K562 (cell line): Measurements from ENCODE around the gene MYRFL. TPM values are rescaled to one million over a fixed set of nuclear protein-coding genes. Genes with fewer than 3 reads are reported as not detected.

ENCODE experiments used
- ATAC-seq: fragments of 200-7000 bp; cut with Tn5 transposase; 3 replicates; pipeline ENCODE4 v1.9.1; 2020; ENCODE audit warnings: moderate library complexity
- BruUV-seq: library from RNA; stranded (reverse); fragments of 400-500 nt; replicated peaks from 2 replicates; lab custom pipeline; 2021; lab: Mats Ljungman, UMichigan
- CTCF ChIA-PET: fragments of 300-600 bp; formaldehyde crosslinking; extraction: SDS; loops from one replicate; lab custom pipeline; 2021; ENCODE audit warnings: low intra/inter-chr PET ratio; lab: Yijun Ruan, JAX
- POLR2A ChIA-PET: fragments of 300-600, 350-650 bp; sonication (Branson Sonifier 250); formaldehyde crosslinking; extraction: SDS; loops from one replicate; lab custom pipeline; 2021; ENCODE audit warnings: antibody characterized with exemption, inconsistent platforms; lab: Yijun Ruan, JAX
- DNase-seq, 4 experiments: peaks; one replicate each; pipeline versions ENCODE4 v3.0.0 to v3.0.0-alpha.2; 2011 to 2018; ENCODE audit warnings: low spot score in 3 of 4, mixed read lengths in 3 of 4; ENCODE audit errors: extremely low read depth in 1 of 4
- FAIRE-seq: peaks from 2 replicates; lab custom pipeline; 2011; peaks lifted over from hg19 to GRCh38; lab: Jason Lieb, UNC
- H2AFZ ChIP-seq: 2 replicates; pipeline ENCODE4 v1.6.0; 2011; ENCODE audit warnings: low read depth, low read length, control low read depth, inconsistent platforms
- H3K27ac ChIP-seq: fragments of 200-600 bp; 3 replicates; pipeline ENCODE4 v1.8.0; 2011; ENCODE audit warnings: low read depth, mild to moderate bottlenecking, control low read depth, inconsistent platforms, low read length, moderate library complexity, mixed read lengths; ENCODE audit errors: extremely low read depth
- H3K27me3 ChIP-seq, 2 experiments: fragments of 300-600 bp in 1 of 2; 2 replicates in 1 of 2; 3 replicates in 1 of 2; pipeline versions ENCODE4 v1.6.0 to v1.8.0; 2011; ENCODE audit warnings: inconsistent platforms in 2 of 2, low read length in 2 of 2, mild to moderate bottlenecking in 1 of 2, mixed read lengths in 1 of 2, moderate library complexity in 1 of 2; ENCODE audit not compliant: control insufficient read depth in 2 of 2, insufficient read depth in 2 of 2
- H3K36me3 ChIP-seq: fragments of 300-600 bp; 3 replicates; pipeline ENCODE4 v1.8.0; 2011; ENCODE audit warnings: mild to moderate bottlenecking, low read length, inconsistent platforms; ENCODE audit not compliant: control insufficient read depth, insufficient read depth
- H3K4me1 ChIP-seq, 2 experiments: fragments of 200-600 bp in 1 of 2; replicated peaks in 1 of 2; 2 replicates in 1 of 2; 3 replicates in 1 of 2; pipeline versions ENCODE4 v1.5.1 to v1.8.0; 2011; ENCODE audit warnings: inconsistent platforms in 2 of 2, low read length in 2 of 2, mild to moderate bottlenecking in 1 of 2, mixed read lengths in 1 of 2, moderate library complexity in 1 of 2; ENCODE audit not compliant: control insufficient read depth in 2 of 2, insufficient read depth in 2 of 2
- H3K4me2 ChIP-seq: 2 replicates; pipeline ENCODE4 v1.6.1; 2011; ENCODE audit warnings: low read length, control low read depth, inconsistent platforms, mixed read lengths; ENCODE audit not compliant: insufficient read depth
- H3K4me3 ChIP-seq: fragments of 200-600 bp; sonication (generic), shearing (Covaris generic); 2 replicates; pipeline ENCODE4 v1.5.1; 2016; ENCODE audit warnings: control low read depth, inconsistent platforms
- H3K79me2 ChIP-seq: fragments of 200-600 bp; 3 replicates; pipeline ENCODE4 v1.8.0; 2011; ENCODE audit warnings: low read length, inconsistent platforms; ENCODE audit not compliant: control insufficient read depth, insufficient read depth
- H3K9ac ChIP-seq, 2 experiments: 2 replicates each; pipeline versions ENCODE4 v1.6.0 to v1.6.1; 2011; ENCODE audit warnings: low read depth in 2 of 2, low read length in 2 of 2, control low read depth in 1 of 2, inconsistent platforms in 1 of 2, mild to moderate bottlenecking in 1 of 2, mixed read lengths in 1 of 2; ENCODE audit not compliant: insufficient read depth in 1 of 2
- H3K9me1 ChIP-seq: one replicate; pipeline ENCODE4 v1.6.0; 2011; ENCODE audit warnings: inconsistent platforms, mild to moderate bottlenecking, low read length, moderate library complexity; ENCODE audit not compliant: control insufficient read depth, insufficient read depth
- H3K9me3 ChIP-seq: replicated peaks from 2 replicates; pipeline ENCODE4 v1.5.1; 2011; ENCODE audit warnings: low read depth, low read length, inconsistent platforms; ENCODE audit not compliant: control insufficient read depth, insufficient read depth
- H4K20me1 ChIP-seq: replicated peaks from 2 replicates; pipeline ENCODE4 v1.6.1; 2011; ENCODE audit warnings: low read length, inconsistent platforms, mixed read lengths; ENCODE audit not compliant: control insufficient read depth, insufficient read depth
- GABPB2 ChIP-seq: fragments of 250-450 bp; sonication (Bioruptor Pico); conservative IDR thresholded peaks from 2 replicates; pipeline ENCODE4 v1.5.1; 2021; ENCODE audit warnings: mild to moderate bottlenecking
- GMEB1 ChIP-seq: fragments of 250-450 bp; sonication (Bioruptor Pico); IDR thresholded peaks from 2 replicates; pipeline ENCODE4 v1.4.0; 2020; ENCODE audit warnings: mild to moderate bottlenecking
- KDM4B ChIP-seq, 2 experiments: fragments of 450-650 bp in 1 of 2; sonication (generic) in 1 of 2; IDR thresholded peaks; 2 replicates each; pipeline ENCODE4 v1.6.1; 2016 to 2017; ENCODE audit warnings: borderline replicate concordance in 2 of 2, antibody characterized with exemption in 1 of 2, low read depth in 1 of 2, mild to moderate bottlenecking in 1 of 2
- MAX ChIP-seq: sonication (generic); formaldehyde crosslinking; IDR thresholded peaks from 2 replicates; pipeline ENCODE4 v1.9.0; 2022; ENCODE audit warnings: mild to moderate bottlenecking, missing genetic modification reagents
- MTA2 ChIP-seq: fragments of 450-650 bp; IDR thresholded peaks from 2 replicates; pipeline ENCODE4 v1.6.1; 2016; ENCODE audit warnings: low read depth
- MYC ChIP-seq, 2 experiments: fragments of 250-450 bp in 1 of 2; sonication (Bioruptor Pico) in 1 of 2; IDR thresholded peaks; 2 replicates each; pipeline versions ENCODE4 v1.5.1 to v1.6.1; 2012 to 2021; ENCODE audit warnings: low read depth in 2 of 2, borderline replicate concordance in 1 of 2, improper control_type of control experiment in 1 of 2, low read length in 1 of 2, mild to moderate bottlenecking in 1 of 2, moderate library complexity in 1 of 2
- MYNN ChIP-seq, 2 experiments: sonication (generic); formaldehyde crosslinking in 1 of 2; IDR thresholded peaks; 2 replicates each; pipeline versions ENCODE4 v1.5.0 to v1.6.1; 2016 to 2020; ENCODE audit warnings: antibody characterized with exemption in 1 of 2, missing genetic modification reagents in 1 of 2
- TFE3 ChIP-seq: fragments of 450-650 bp; formaldehyde crosslinking; IDR thresholded peaks from 2 replicates; pipeline ENCODE4 v1.4.0; 2020; ENCODE audit warnings: mild to moderate bottlenecking, mixed read lengths
- ZBTB9 ChIP-seq: fragments of 450-650 bp; formaldehyde crosslinking; IDR thresholded peaks from 2 replicates; pipeline ENCODE4 v1.4.0; 2020; ENCODE audit warnings: mild to moderate bottlenecking, moderate library complexity
- ZNF175 ChIP-seq: fragments of 200-800 bp; sonication (Bioruptor generic); IDR thresholded peaks from 2 replicates; pipeline ENCODE4 v1.6.1; 2016; ENCODE audit warnings: low read depth, mild to moderate bottlenecking, missing genetic modification characterization, missing compliant biosample characterization
- ZNF780A ChIP-seq: fragments of 250-450 bp; sonication (Bioruptor Pico); IDR thresholded peaks from 2 replicates; pipeline ENCODE4 v1.5.0; 2021; ENCODE audit warnings: mild to moderate bottlenecking
- WGBS: fragments of 100-300 bp; shearing (Covaris generic); methylation state at CpG from one replicate; pipeline ENCODE4 v1.1.6; 2016; ENCODE audit warnings: low coverage, mixed read lengths; ENCODE audit not compliant: insufficient coverage; ENCODE audit errors: missing lambda C conversion rate; 5-methylcytosine and 5-hydroxymethylcytosine counted together
- in situ Hi-C: fragments of 300-500 bp; cut with MboI; formaldehyde crosslinking; loops from 4 replicates; pipeline ENCODE4 v1.15.0; 2018; ENCODE audit warnings: inconsistent platforms, mixed read lengths
- intact Hi-C: fragments of 100-400 bp; cut with micrococcal nuclease; formaldehyde crosslinking; loops from 2 replicates; pipeline ENCODE4 v1.14.2; 2022
- polyA plus RNA-seq, 8 experiments: library from polyadenylated mRNA; depleted of rRNA in 4 of 8; stranded (reverse) in 5 of 8; unstranded in 3 of 8; fragments of >200 nt; fragmentation: Nextera tagmentation in 2 of 8; fragmentation: Illumina TruSeq in 1 of 8; extraction: Ambion mirVana in 2 of 8; extraction: Trizol in 1 of 8; gene quantifications; 2 replicates each; pipeline versions ENCODE4 v1.2.1 to v1.2.3, GENCODE V29; 2011 to 2014; ENCODE audit warnings: inconsistent platforms in 1 of 8, missing spikeins in 1 of 8
- total RNA-seq, 7 experiments: library from RNA; depleted of rRNA in 6 of 7; stranded (reverse); fragments of >200 nt in 6 of 7; fragmentation: Illumina TruSeq in 2 of 7; extraction: Trizol in 2 of 7; gene quantifications; 2 replicates each; pipeline versions ENCODE4 v1.2.1 to v1.2.3, GENCODE V29; 2011 to 2021; ENCODE audit warnings: low replicate concordance in 1 of 7

Gene MYRFL
- total and polyA plus RNA-seq, 9 of the 15 experiments (the other 6 are each of a cell fraction or from before 2014, with no cell fraction given): not detected

GRCh38 chr12:69833696-69834095, 8.7 kb downstream of the MYRFL start (continued):
- TF ChIP-seq MYC (IDR thresholded peaks at IDR 0.05; ENCODE audit: low read depth, low read length) (no peak), MYC (CRISPR knock-in tag; IDR thresholded peaks at IDR 0.05; ENCODE audit: borderline replicate concordance, low read depth) (no peak), MTA2 (no peak), KDM4B (IDR thresholded peaks at IDR 0.05; ENCODE audit: borderline replicate concordance in 2 of 2, low read depth in 1 of 2) (no peak), GMEB1 (no peak), ZBTB9 (CRISPR knock-in tag) (no peak), MAX (CRISPR knock-in tag) (no peak)

GRCh38 chr12:69834147-69834546, 9.1 kb downstream of the MYRFL start:
- POLR2A ChIA-PET: interaction anchor here (0.6 kb wide), 1 partner anchor 647 kb away, joined by 3 read pairs; no protein-coding TSS in a partner anchor
- H3K4me1 ChIP-seq: no peaks in the 10 kb centered on the region; a peak in 1 of 5 replicates
- H2AFZ ChIP-seq: no peak overlapping the region
- no peaks in the 10 kb centered on the region for H3K36me3 ChIP-seq
- CTCF ChIA-PET: no interaction called here
- H3K4me2 ChIP-seq: no peak overlapping the region
- no peaks in the 10 kb centered on the region for H4K20me1 ChIP-seq
- DNase-seq (no peak), ATAC-seq (no peak), FAIRE-seq (no peak)
- no peaks in the 10 kb centered on the region for H3K79me2 ChIP-seq
- no peak overlapping the region for H3K9ac ChIP-seq
- no peak overlapping the region for H3K4me3 ChIP-seq
- in situ Hi-C loops: no loop called here
- no TSS peak for BruUV-seq
- H3K9me1 ChIP-seq: no peaks in the 10 kb centered on the region
- 3% methylated on average over 2 of the region's 2 CpGs for WGBS
- TF ChIP-seq GABPB2 (CRISPR knock-in tag) (no peak), ZNF175 (CRISPR knock-in tag) (no peak), ZNF780A (no peak), TFE3 (CRISPR knock-in tag) (peak; percentile 54), MYNN (IDR thresholded peaks at IDR 0.05) (no peak), MYNN (CRISPR knock-in tag; IDR thresholded peaks at IDR 0.05) (no peak)
- H3K27ac ChIP-seq: no peak overlapping the region
- no peaks in the 10 kb centered on the region for H3K9me3 ChIP-seq
- intact Hi-C loops: no loop called here
- peaks cover 9 to 11% of the 10 kb centered on the region in 2 experiments for H3K27me3 ChIP-seq
